D341Med (cell line): ENCODE data around the gene MEGF6.

Source experiments
- DNase-seq: peaks from one replicate; pipeline ENCODE4 v3.0.0; 2012; ENCODE audit warnings: low spot score

Gene MEGF6

GRCh38 chr1:3539707-3540425, 71.4 kb downstream of the MEGF6 start:
- no peak for DNase-seq

GRCh38 chr1:3537359-3537758, 73.9 kb downstream of the MEGF6 start:
- DNase-seq, result no peak

- no peak for DNase-seq
Measured at GRCh38 chr1:3536420-3537195, 74.7 kb downstream of the MEGF6 start.

GRCh38 chr1:3535732-3536131, 75.6 kb downstream of the MEGF6 start:
- no peak for DNase-seq

GRCh38 chr1:3534803-3535637, 76.3 kb downstream of the MEGF6 start:
- DNase-seq, result no peak

GRCh38 chr1:3533067-3534048, 78.0 kb downstream of the MEGF6 start:
- DNase-seq, result no peak

GRCh38 chr1:3531928-3532327, 79.4 kb downstream of the MEGF6 start:
- DNase-seq, result no peak

GRCh38 chr1:3530926-3531818, 80.1 kb downstream of the MEGF6 start:
- DNase-seq, result peak; percentile 74

- DNase-seq, result no peak
Measured at GRCh38 chr1:3530086-3530925, 81.0 kb downstream of the MEGF6 start.

- no peak for DNase-seq
Measured at GRCh38 chr1:3529099-3529729, 82.1 kb downstream of the MEGF6 start.

GRCh38 chr1:3527774-3528173, 83.5 kb downstream of the MEGF6 start:
- DNase-seq, result no peak

- no peak for DNase-seq
Measured at GRCh38 chr1:3525551-3526482, 85.5 kb downstream of the MEGF6 start.

- no peak for DNase-seq
Measured at GRCh38 chr1:3524556-3525203, 86.6 kb downstream of the MEGF6 start.

- no peak for DNase-seq
Measured at GRCh38 chr1:3523980-3524379, 87.3 kb downstream of the MEGF6 start.

- DNase-seq, result no peak
Measured at GRCh38 chr1:3522564-3523265, 88.6 kb downstream of the MEGF6 start.

- no peak for DNase-seq
Measured at GRCh38 chr1:3522112-3522511, 89.2 kb downstream of the MEGF6 start.

- no peak for DNase-seq
Measured at GRCh38 chr1:3521426-3521825, 89.9 kb downstream of the MEGF6 start.
